HFF-Myc (cell line): Measurements from ENCODE around the gene UBXN10.

ENCODE experiments used
- DNase-seq: peaks from one replicate; pipeline ENCODE4 v3.0.0-alpha.2; 2011; ENCODE audit warnings: low read depth; ENCODE audit errors: extremely low read depth
- H3K4me3 ChIP-seq: replicated peaks from 2 replicates; pipeline ENCODE4 v1.5.1; 2011; ENCODE audit warnings: low read depth, mild to moderate bottlenecking, control low read depth, low read length
- CTCF ChIP-seq: IDR thresholded peaks from 2 replicates; pipeline ENCODE4 v1.5.1; 2012; ENCODE audit warnings: mild to moderate bottlenecking, low read depth, low read length, control low read depth; ENCODE audit errors: missing control alignments

UBXN10 gene

GRCh38 chr1:20139776-20140612 is 45.9 kb upstream of the UBXN10 start:
- no peak for TF ChIP-seq CTCF
- no peak overlapping the region for H3K4me3 ChIP-seq
- DNase-seq = no peak

- no peak for DNase-seq
- TF ChIP-seq CTCF = no peak
Observed at GRCh38 chr1:20141001-20141400, 44.9 kb upstream of the UBXN10 start.

GRCh38 chr1:20141466-20141865 is 44.4 kb upstream of the UBXN10 start:
- no peak for DNase-seq
- H3K4me3 ChIP-seq = no peak overlapping the region
- TF ChIP-seq CTCF = no peak

More at GRCh38 chr1:20141001-20141400, 44.9 kb upstream of the UBXN10 start:
- H3K4me3 ChIP-seq = no peak overlapping the region

- no peak for DNase-seq
- no peak for TF ChIP-seq CTCF
- H3K4me3 ChIP-seq = no peak overlapping the region
Observed at GRCh38 chr1:20142001-20142710, 43.7 kb upstream of the UBXN10 start.

- no peak for DNase-seq
- no peak overlapping the region for H3K4me3 ChIP-seq
- no peak for TF ChIP-seq CTCF
Observed at GRCh38 chr1:20143318-20143717, 42.6 kb upstream of the UBXN10 start.

GRCh38 chr1:20143734-20144565 is 41.9 kb upstream of the UBXN10 start:
- no peak for TF ChIP-seq CTCF
- DNase-seq = no peak
- no peak overlapping the region for H3K4me3 ChIP-seq
